IMR-90 (cell line): ENCODE data around the gene COMMD1. TPM values are rescaled to one million over a fixed set of nuclear protein-coding genes. Genes with fewer than 3 reads are reported as not detected.

Source experiments
- ATAC-seq: fragments of 200-7000 bp; cut with Tn5 transposase; 2 replicates; pipeline ENCODE4 v1.9.1; 2020; ENCODE audit warnings: low read depth, mild to moderate bottlenecking, moderate library complexity
- BruUV-seq: library from RNA; stranded (reverse); fragments of 400-500 nt; replicated peaks from 2 replicates; lab custom pipeline; 2021; lab: Mats Ljungman, UMichigan
- CTCF ChIA-PET: fragments of 300-600 bp; formaldehyde crosslinking; extraction: SDS; loops from one replicate; lab custom pipeline; 2021; ENCODE audit warnings: antibody characterized with exemption; lab: Yijun Ruan, JAX
- POLR2A ChIA-PET: fragments of 300-600 bp; sonication (Branson Sonifier 250); formaldehyde crosslinking; loops from one replicate; lab custom pipeline; 2022; ENCODE audit warnings: antibody characterized with exemption; ENCODE audit not compliant: unreplicated experiment; lab: Charles Lee
- DNase-seq: peaks from one replicate; pipeline ENCODE4 v3.0.0; 2013
- H2AFZ ChIP-seq: replicated peaks from 2 replicates; pipeline ENCODE3; 2013; ENCODE audit warnings: low read length, mild to moderate bottlenecking; ENCODE audit not compliant: poor library complexity
- H2AK5ac ChIP-seq: 2 replicates; pipeline ENCODE4 v1.6.1; 2013; ENCODE audit warnings: low read depth, low read length, inconsistent platforms
- H2AK9ac ChIP-seq: replicated peaks from 2 replicates; pipeline ENCODE3; 2013; ENCODE audit warnings: mild to moderate bottlenecking, low read depth, low read length, moderate library complexity; ENCODE audit not compliant: poor library complexity
- H2BK120ac ChIP-seq: 2 replicates; pipeline ENCODE4 v1.6.1; 2013; ENCODE audit warnings: low read depth, low read length, inconsistent platforms
- H2BK15ac ChIP-seq: 3 replicates; pipeline ENCODE4 v1.6.1; 2013; ENCODE audit warnings: low read depth, low read length, inconsistent platforms
- H2BK20ac ChIP-seq: 2 replicates; pipeline ENCODE4 v1.6.1; 2013; ENCODE audit warnings: low read depth, mild to moderate bottlenecking, inconsistent platforms, low read length, moderate library complexity
- H2BK5ac ChIP-seq: 2 replicates; pipeline ENCODE4 v1.6.1; 2013; ENCODE audit warnings: mild to moderate bottlenecking, low read depth, low read length, inconsistent platforms; ENCODE audit not compliant: poor library complexity, severe bottlenecking
- H3K14ac ChIP-seq: replicated peaks from 2 replicates; pipeline ENCODE4 v1.6.1; 2013; ENCODE audit warnings: low read depth, low read length, inconsistent platforms
- H3K18ac ChIP-seq: 2 replicates; pipeline ENCODE4 v1.6.1; 2013; ENCODE audit warnings: low read depth, low read length, control low read depth
- H3K23ac ChIP-seq: 2 replicates; pipeline ENCODE4 v1.6.1; 2013; ENCODE audit warnings: low read depth, low read length, inconsistent platforms
- H3K27ac ChIP-seq: 2 replicates; pipeline ENCODE4 v1.5.1; 2013; ENCODE audit warnings: mild to moderate bottlenecking, control low read depth, low read length; ENCODE audit not compliant: insufficient read depth
- H3K27me3 ChIP-seq: 2 replicates; pipeline ENCODE4 v1.6.1; 2013; ENCODE audit warnings: low read length; ENCODE audit not compliant: control insufficient read depth, insufficient read depth
- H3K36me3 ChIP-seq: 2 replicates; pipeline ENCODE4 v1.6.1; 2013; ENCODE audit warnings: low read length, mixed read lengths; ENCODE audit not compliant: control insufficient read depth, insufficient read depth
- H3K4ac ChIP-seq: 2 replicates; pipeline ENCODE4 v1.6.1; 2013; ENCODE audit warnings: low read depth, low read length, inconsistent platforms
- H3K4me1 ChIP-seq: 2 replicates; pipeline ENCODE4 v1.6.1; 2013; ENCODE audit warnings: low read length, mixed read lengths; ENCODE audit not compliant: control insufficient read depth, insufficient read depth
- H3K4me2 ChIP-seq: 2 replicates; pipeline ENCODE4 v1.6.1; 2013; ENCODE audit warnings: low read depth, mild to moderate bottlenecking, control low read depth, low read length, moderate library complexity
- H3K4me3 ChIP-seq: 2 replicates; pipeline ENCODE4 v1.5.1; 2013; ENCODE audit warnings: low read depth, mild to moderate bottlenecking, control low read depth, low read length, moderate library complexity; ENCODE audit not compliant: insufficient read depth
- H3K56ac ChIP-seq: 2 replicates; pipeline ENCODE4 v1.6.1; 2013; ENCODE audit warnings: low read length, inconsistent platforms; ENCODE audit not compliant: insufficient read depth; ENCODE audit errors: extremely low read depth
- H3K79me1 ChIP-seq, 2 experiments: 2 replicates each; pipeline ENCODE4 v1.6.1; 2013; ENCODE audit warnings: low read length in 2 of 2, inconsistent platforms in 1 of 2, low read depth in 1 of 2
- H3K9ac ChIP-seq: 2 replicates; pipeline ENCODE4 v1.6.1; 2013; ENCODE audit warnings: low read depth, low read length, control low read depth
- H3K9me1 ChIP-seq: 2 replicates; pipeline ENCODE4 v1.6.1; 2013; ENCODE audit warnings: low read length, inconsistent platforms; ENCODE audit not compliant: insufficient read depth
- H3K9me3 ChIP-seq: 2 replicates; pipeline ENCODE4 v1.6.1; 2013; ENCODE audit warnings: low read length; ENCODE audit not compliant: control insufficient read depth, insufficient read depth
- H4K20me1 ChIP-seq: 2 replicates; pipeline ENCODE4 v1.6.1; 2013; ENCODE audit warnings: low read length, inconsistent platforms; ENCODE audit not compliant: insufficient read depth
- H4K5ac ChIP-seq: 2 replicates; pipeline ENCODE4 v1.6.1; 2013; ENCODE audit warnings: mild to moderate bottlenecking, low read depth, low read length, control low read depth
- H4K8ac ChIP-seq, 2 experiments: 2 replicates each; pipeline ENCODE4 v1.6.1; 2013; ENCODE audit warnings: low read depth in 2 of 2, low read length in 2 of 2, control low read depth in 1 of 2, inconsistent platforms in 1 of 2
- H4K91ac ChIP-seq: 2 replicates; pipeline ENCODE4 v1.6.1; 2013; ENCODE audit warnings: low read depth, low read length, inconsistent platforms; ENCODE audit not compliant: insufficient read depth
- BHLHE40 ChIP-seq: fragments of 150-350 bp; IDR thresholded peaks from 2 replicates; pipeline ENCODE4 v1.6.1; 2016; ENCODE audit warnings: mild to moderate bottlenecking, low read depth, low read length
- CTCF ChIP-seq: conservative IDR thresholded peaks from 2 replicates; pipeline ENCODE4 v1.5.1; 2012; ENCODE audit warnings: mild to moderate bottlenecking, low read depth, low read length, improper control_type of control experiment
- FOS ChIP-seq: fragments of 150-350 bp; IDR thresholded peaks from 2 replicates; pipeline ENCODE4 v1.6.1; 2016; ENCODE audit warnings: low read depth, low read length
- MAZ ChIP-seq: IDR thresholded peaks from 2 replicates; pipeline ENCODE4 v1.6.1; 2012; ENCODE audit warnings: low read depth, mild to moderate bottlenecking, low read length, improper control_type of control experiment, moderate library complexity, borderline replicate concordance
- MXI1 ChIP-seq: IDR thresholded peaks from 2 replicates; pipeline ENCODE4 v1.6.1; 2012; ENCODE audit warnings: low read depth, mild to moderate bottlenecking, low read length, moderate library complexity, borderline replicate concordance
- RAD21 ChIP-seq: IDR thresholded peaks from 2 replicates; pipeline ENCODE4 v1.6.1; 2012; ENCODE audit warnings: low read length, improper control_type of control experiment
- RCOR1 ChIP-seq: IDR thresholded peaks from 2 replicates; pipeline ENCODE4 v1.6.1; 2012; ENCODE audit warnings: mild to moderate bottlenecking, low read length, improper control_type of control experiment; ENCODE audit not compliant: insufficient replicate concordance
- RFX5 ChIP-seq: IDR thresholded peaks from 2 replicates; pipeline ENCODE4 v1.8.0; 2012; ENCODE audit warnings: low read depth, mild to moderate bottlenecking, low read length, moderate library complexity
- dilution Hi-C: fragments of 300-500 bp; cut with HindIII; formaldehyde crosslinking; loops from one replicate; pipeline ENCODE4 v1.14.3; 2018; ENCODE audit warnings: low sequenced_read_pairs; ENCODE audit not compliant: unreplicated experiment
- in situ Hi-C: fragments of 300-500 bp; cut with MboI; formaldehyde crosslinking; loops from 3 replicates; pipeline ENCODE4 v1.14.3; 2019; ENCODE audit warnings: low sequenced_read_pairs, inconsistent platforms, mixed read lengths
- intact Hi-C: fragments of 100-400 bp; cut with micrococcal nuclease; formaldehyde crosslinking; loops from 2 replicates; pipeline ENCODE4 v1.10.0; 2022
- polyA plus RNA-seq, 3 experiments: library from polyadenylated mRNA; depleted of rRNA; stranded (reverse); fragments of >200 nt; gene quantifications; 2 replicates each; pipeline ENCODE4 v1.2.3, GENCODE V29; 2012; ENCODE audit warnings: low replicate concordance in 1 of 3
- total RNA-seq: library from RNA; depleted of rRNA; stranded (reverse); fragments of >200 nt; gene quantifications from 2 replicates; pipeline ENCODE4 v1.2.3, GENCODE V29; 2012

The COMMD1 gene
- total and polyA plus RNA-seq, 2 of the 4 experiments (the other 2 are of a cell fraction) = 42.8 to 60.4 TPM

GRCh38 chr2:62118160-62118559 lies 212.7 kb downstream of the COMMD1 start:
- BruUV-seq = no TSS peak
- Histone ChIP-seq H2BK20ac (no peak overlapping the region), H2AK5ac (no peak overlapping the region), H3K9ac (no peak overlapping the region), H3K79me1 (no peaks in the 10 kb centered on the region), H3K4me1 (no peaks in the 10 kb centered on the region), H2BK15ac (no peak overlapping the region), H3K4me2 (no peak overlapping the region), H3K36me3 (no peaks in the 10 kb centered on the region), H2BK120ac (no peak overlapping the region), H2AFZ (no peak overlapping the region), H3K27me3 (no peaks in the 10 kb centered on the region), H3K9me3 (no peaks in the 10 kb centered on the region), H4K8ac (no peak overlapping the region), H4K20me1 (no peaks in the 10 kb centered on the region), H3K14ac (no peak overlapping the region), H2AK9ac (no peak overlapping the region), H3K23ac (no peak overlapping the region), H4K91ac (no peak overlapping the region), H3K18ac (no peak overlapping the region), H3K4ac (no peak overlapping the region), H3K56ac (no peak overlapping the region), H3K27ac (no peak overlapping the region), H2BK5ac (no peak overlapping the region), H3K9me1 (peaks cover 4% of the 10 kb centered on the region; the same call in 1 of the 2 replicates), H4K5ac (no peak overlapping the region), H3K4me3 (no peak overlapping the region)
- in situ Hi-C loops (no loop called here), intact Hi-C loops (no loop called here), dilution Hi-C loops (no loop called here)
- no peak for TF ChIP-seq RFX5
- no peak for TF ChIP-seq CTCF
- TF ChIP-seq BHLHE40 = no peak
- TF ChIP-seq MXI1 = no peak
- TF ChIP-seq RCOR1 = no peak
- no peak for TF ChIP-seq RAD21
- no peak for TF ChIP-seq MAZ
- TF ChIP-seq FOS = no peak
- POLR2A ChIA-PET = no interaction called here
- CTCF ChIA-PET = no interaction called here
- ATAC-seq = no peak
- DNase-seq = peak; percentile 19
